Measurements from ENCODE around the gene GSTCD. TPM values are rescaled to one million over a fixed set of nuclear protein-coding genes. Genes with fewer than 3 reads are reported as not detected.

The GSTCD gene
- total and polyA plus RNA-seq, 2 experiments from 2014 or later = 2.9 to 6.7 TPM

- Histone ChIP-seq H3K9ac (no peak overlapping the region), H2AFZ (peak overlapping the region; percentile 32), H3K9me3 (ENCODE audit: low read depth) (no peaks in the 10 kb centered on the region), H3K36me3 (ENCODE audit: low read depth) (no peaks in the 10 kb centered on the region), H3K27ac (no peak overlapping the region), H3K9me2 (ENCODE audit: insufficient read depth) (no peaks in the 10 kb centered on the region), H3K4me3 (no peak overlapping the region), H3K4me1 (ENCODE audit: insufficient read depth) (peaks cover 29% of the 10 kb centered on the region), H3K4me2 (ENCODE audit: unreplicated experiment) (no peak overlapping the region), H3F3A (ENCODE audit: insufficient read depth) (no peaks in the 10 kb centered on the region), H3K79me2 (ENCODE audit: insufficient read depth) (peaks cover 73% of the 10 kb centered on the region), H3K27me3 (replicated peaks; ENCODE audit: insufficient read depth) (no peaks in the 10 kb centered on the region), H4K20me1 (ENCODE audit: insufficient read depth) (no peaks in the 10 kb centered on the region)
- WGBS, 2 experiments (ENCODE audit: low coverage in 1 of 2, low lambda C conversion rate in 2 of 2, missing lambda C conversion rate in 2 of 2) = 65 to 68% methylated on average over 6 of the region's 6 CpGs
- in situ Hi-C loops (cut with MboI) = no loop called here
- peak; percentile 27 for DNase-seq
- no peak for TF ChIP-seq EZH2phosphoT487 (IDR thresholded peaks at IDR 0.05; ENCODE audit: insufficient read depth, low read depth)
- no peak for TF ChIP-seq EZH2 (IDR thresholded peaks at IDR 0.05; ENCODE audit: insufficient read depth, poor library complexity, severe bottlenecking)
Measured at GRCh38 chr4:105710678-105711077, 2.1 kb downstream of the GSTCD start.

- no peaks in the 10 kb centered on the region for H3K27me3 ChIP-seq (replicated peaks; ENCODE audit: insufficient read depth)
- DNase-seq = peak; percentile 32
- peaks cover 52% of the 10 kb centered on the region for H3K79me2 ChIP-seq (ENCODE audit: insufficient read depth)
- no peak overlapping the region for H3K4me2 ChIP-seq (ENCODE audit: unreplicated experiment)
- H3F3A ChIP-seq (ENCODE audit: insufficient read depth) = no peaks in the 10 kb centered on the region
- no peaks in the 10 kb centered on the region for H3K36me3 ChIP-seq (ENCODE audit: low read depth)
- H3K4me1 ChIP-seq (ENCODE audit: insufficient read depth) = peaks cover 22% of the 10 kb centered on the region
- in situ Hi-C loops (cut with MboI) = no loop called here
- no peak overlapping the region for H3K4me3 ChIP-seq
- no peak overlapping the region for H3K27ac ChIP-seq
- H3K9me2 ChIP-seq (ENCODE audit: insufficient read depth) = no peaks in the 10 kb centered on the region
- TF ChIP-seq EZH2phosphoT487 (IDR thresholded peaks at IDR 0.05; ENCODE audit: insufficient read depth, low read depth) = no peak
- TF ChIP-seq EZH2 (IDR thresholded peaks at IDR 0.05; ENCODE audit: insufficient read depth, poor library complexity, severe bottlenecking) = no peak
- no peak overlapping the region for H3K9ac ChIP-seq
- no peaks in the 10 kb centered on the region for H3K9me3 ChIP-seq (ENCODE audit: low read depth)
- no peaks in the 10 kb centered on the region for H4K20me1 ChIP-seq (ENCODE audit: insufficient read depth)
- peak overlapping the region; percentile 24; the same call in 1 of the 2 replicates for H2AFZ ChIP-seq
- 90 to 91% methylated on average over 2 of the region's 2 CpGs for WGBS, 2 experiments (ENCODE audit: low coverage in 1 of 2, low lambda C conversion rate in 2 of 2, missing lambda C conversion rate in 2 of 2)
Measured at GRCh38 chr4:105712766-105713165, 4.2 kb downstream of the GSTCD start.

DNA sequence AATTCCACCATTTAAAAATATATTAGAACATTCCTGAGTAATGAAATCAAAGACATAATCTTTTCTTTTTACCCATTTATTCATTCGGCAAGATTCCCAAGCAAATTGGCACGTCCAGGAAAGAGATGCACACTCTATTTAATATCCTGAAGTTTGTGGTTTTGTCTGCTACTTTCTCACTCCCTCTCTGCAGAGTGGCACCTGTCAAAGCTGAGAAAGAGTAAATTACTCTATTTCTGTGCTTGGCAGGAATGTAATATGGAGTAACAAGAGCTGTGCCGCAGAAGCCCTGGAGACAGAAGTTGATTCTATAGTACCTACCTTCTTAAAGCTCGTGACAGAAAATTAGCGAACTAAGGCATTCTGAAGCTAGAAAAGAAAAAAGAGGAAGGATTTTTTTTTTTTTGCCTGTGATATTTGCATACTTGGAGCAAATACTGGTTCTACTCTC lies 5.5 kb downstream of the GSTCD start:
- 68 to 69% methylated on average over 5 of the region's 5 CpGs for WGBS, 2 experiments (ENCODE audit: low coverage in 1 of 2, low lambda C conversion rate in 2 of 2, missing lambda C conversion rate in 2 of 2)
- peaks cover 22% of the 10 kb centered on the region for H3K4me1 ChIP-seq (ENCODE audit: insufficient read depth)
- peak; percentile 39 for DNase-seq
- H3K27me3 ChIP-seq (replicated peaks; ENCODE audit: insufficient read depth) = no peaks in the 10 kb centered on the region
- H2AFZ ChIP-seq = peak overlapping the region; percentile 34; the same call in 1 of the 2 replicates
- in situ Hi-C loops (cut with MboI) = no loop called here
- H4K20me1 ChIP-seq (ENCODE audit: insufficient read depth) = no peaks in the 10 kb centered on the region
- H3F3A ChIP-seq (ENCODE audit: insufficient read depth) = no peaks in the 10 kb centered on the region
- no peaks in the 10 kb centered on the region for H3K36me3 ChIP-seq (ENCODE audit: low read depth)
- peak overlapping the region; percentile 55 for H3K4me2 ChIP-seq (ENCODE audit: unreplicated experiment)
- no peak overlapping the region for H3K9ac ChIP-seq
- H3K79me2 ChIP-seq (ENCODE audit: insufficient read depth) = peaks cover 41% of the 10 kb centered on the region
- 0 out of 2 replicates have a peak overlapping the region, but pooled peaks have one; percentile 24 for H3K4me3 ChIP-seq
- TF ChIP-seq EZH2 (IDR thresholded peaks at IDR 0.05; ENCODE audit: insufficient read depth, poor library complexity, severe bottlenecking) = no peak
- no peak for TF ChIP-seq EZH2phosphoT487 (IDR thresholded peaks at IDR 0.05; ENCODE audit: insufficient read depth, low read depth)
- H3K9me3 ChIP-seq (ENCODE audit: low read depth) = no peaks in the 10 kb centered on the region
- H3K27ac ChIP-seq = no peak overlapping the region
- H3K9me2 ChIP-seq (ENCODE audit: insufficient read depth) = no peaks in the 10 kb centered on the region

GRCh38 chr4:105714932-105715331 lies 6.3 kb downstream of the GSTCD start:
- no peak for DNase-seq
- H3K4me1 ChIP-seq (ENCODE audit: insufficient read depth) = peaks cover 15% of the 10 kb centered on the region
- H4K20me1 ChIP-seq (ENCODE audit: insufficient read depth) = no peaks in the 10 kb centered on the region
- in situ Hi-C loops (cut with MboI) = no loop called here
- no peak overlapping the region for H3K4me3 ChIP-seq
- H3K36me3 ChIP-seq (ENCODE audit: low read depth) = no peaks in the 10 kb centered on the region
- H3F3A ChIP-seq (ENCODE audit: insufficient read depth) = no peaks in the 10 kb centered on the region
- TF ChIP-seq EZH2 (IDR thresholded peaks at IDR 0.05; ENCODE audit: insufficient read depth, poor library complexity, severe bottlenecking) (no peak), EZH2phosphoT487 (IDR thresholded peaks at IDR 0.05; ENCODE audit: insufficient read depth, low read depth) (no peak)
- no peak overlapping the region for H2AFZ ChIP-seq
- WGBS, 2 experiments (ENCODE audit: low coverage in 1 of 2, low lambda C conversion rate in 2 of 2, missing lambda C conversion rate in 2 of 2) = 93 to 100% methylated on average over 1 of the region's 1 CpG
- peaks cover 33% of the 10 kb centered on the region for H3K79me2 ChIP-seq (ENCODE audit: insufficient read depth)
- H3K9me2 ChIP-seq (ENCODE audit: insufficient read depth) = no peaks in the 10 kb centered on the region
- no peak overlapping the region for H3K9ac ChIP-seq
- H3K4me2 ChIP-seq (ENCODE audit: unreplicated experiment) = no peak overlapping the region
- H3K27me3 ChIP-seq (replicated peaks; ENCODE audit: insufficient read depth) = no peaks in the 10 kb centered on the region
- H3K9me3 ChIP-seq (ENCODE audit: low read depth) = no peaks in the 10 kb centered on the region
- H3K27ac ChIP-seq = no peak overlapping the region
